HT1080 (cell line): ENCODE data around the gene KLHL40. TPM values are rescaled to one million over a fixed set of nuclear protein-coding genes. Genes with fewer than 3 reads are reported as not detected.
A peak's percentile ranks its signal among the peaks of the same experiment; 100 is the strongest.

Experiments
- DNase-seq: peaks from one replicate; pipeline ENCODE4 v3.0.0-alpha.2; 2015; ENCODE audit warnings: low read depth
- total RNA-seq: library from RNA; depleted of rRNA; stranded (reverse); fragments of >200 nt; shearing (Covaris generic); gene quantifications from 2 replicates; pipeline ENCODE4 v1.2.3, GENCODE V29; 2014

The KLHL40 gene
- total RNA-seq, 1 experiment from 2014 or later, result not detected

DNA sequence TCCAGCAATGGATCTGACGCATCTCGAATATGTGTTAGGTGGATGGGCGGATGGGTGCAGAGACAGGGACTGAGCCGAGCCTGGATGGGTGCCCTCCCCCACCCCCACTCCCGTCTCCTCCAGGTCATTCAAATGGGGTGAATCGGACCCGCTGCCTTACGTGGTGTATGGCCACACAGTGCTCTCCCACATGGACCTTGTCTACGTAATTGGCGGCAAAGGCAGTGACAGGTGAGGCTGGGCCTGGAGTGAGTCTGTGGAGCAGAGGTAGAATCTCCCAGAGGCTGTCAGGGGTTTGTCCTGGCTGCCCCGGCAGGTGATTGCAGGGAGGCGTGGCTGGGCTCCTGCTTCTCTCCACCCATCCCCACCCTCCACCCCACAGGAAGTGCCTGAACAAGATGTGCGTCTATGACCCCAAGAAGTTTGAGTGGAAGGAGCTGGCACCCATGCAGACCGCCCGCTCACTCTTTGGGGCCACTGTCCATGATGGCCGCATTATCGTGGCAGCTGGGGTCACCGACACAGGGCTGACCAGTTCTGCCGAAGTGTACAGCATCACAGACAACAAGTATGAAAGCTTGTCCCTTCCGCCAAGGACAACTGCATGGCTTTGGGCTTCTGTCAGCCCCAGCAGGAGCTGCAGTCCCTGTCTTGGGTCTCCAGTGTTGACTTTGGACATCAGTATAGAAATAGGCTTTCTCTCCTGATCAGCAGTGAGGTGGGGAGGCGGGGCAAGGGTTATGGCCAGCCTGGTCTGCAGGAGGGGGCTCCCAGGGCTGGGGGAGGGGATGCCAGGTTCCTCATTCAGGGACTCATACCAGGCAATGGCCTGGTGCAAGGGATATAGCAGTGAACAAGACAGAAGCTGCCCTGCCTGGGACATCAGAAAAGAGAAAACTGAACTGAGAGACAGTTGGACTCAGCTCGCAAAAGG lies 3.4 kb downstream of the KLHL40 start:
- no peak for DNase-seq

DNA sequence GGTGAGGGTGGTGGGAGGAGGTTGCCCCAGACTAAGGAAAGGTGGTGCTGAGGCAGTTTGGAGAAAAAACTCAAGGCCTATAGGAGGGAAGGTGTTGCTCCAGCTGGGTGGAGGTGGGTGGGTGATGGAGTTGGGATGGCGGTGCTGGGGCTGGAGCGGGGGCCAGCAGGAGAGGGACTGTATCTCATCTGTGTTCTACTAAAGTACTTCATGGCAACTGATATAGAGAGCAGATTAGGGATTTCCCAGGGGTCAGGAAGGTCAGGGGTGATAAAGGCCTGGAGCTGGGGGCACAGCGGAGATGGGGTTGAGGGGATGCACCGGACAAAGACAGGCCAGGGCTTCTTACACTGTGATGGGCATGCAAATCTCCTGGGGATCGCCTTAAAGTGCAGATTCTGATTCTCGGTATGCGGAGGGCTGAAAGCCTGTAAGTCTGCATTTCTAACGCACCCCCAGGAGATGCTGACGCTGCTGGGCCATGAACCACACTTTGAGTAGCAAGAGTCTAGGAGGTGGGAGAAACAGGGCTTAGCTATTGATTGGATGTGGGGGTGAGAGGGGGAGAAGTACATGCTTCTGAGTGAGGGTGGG lies 4.2 kb downstream of the KLHL40 start:
- no peak for DNase-seq

DNA sequence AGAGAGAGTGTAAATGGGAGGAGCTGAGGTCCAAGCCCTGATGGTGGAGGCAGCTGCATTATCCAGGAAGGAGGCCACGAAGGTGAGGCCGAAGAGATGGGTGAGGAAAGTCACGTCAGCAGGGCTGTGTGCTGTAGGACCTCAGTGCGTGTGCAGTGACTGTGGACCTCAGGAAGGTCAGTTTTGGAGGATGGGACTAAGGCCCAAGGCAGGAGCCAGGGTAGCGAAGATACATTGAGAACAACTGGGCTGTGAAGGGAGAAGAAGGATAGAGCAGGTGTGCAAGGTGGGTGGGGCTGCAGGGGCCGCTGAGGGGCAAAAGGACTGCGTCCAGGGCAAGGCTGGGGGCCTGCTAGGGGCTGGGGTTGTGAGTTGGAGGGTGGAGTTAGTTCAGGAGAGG lies 4.9 kb downstream of the KLHL40 start:
- no peak for DNase-seq

DNA sequence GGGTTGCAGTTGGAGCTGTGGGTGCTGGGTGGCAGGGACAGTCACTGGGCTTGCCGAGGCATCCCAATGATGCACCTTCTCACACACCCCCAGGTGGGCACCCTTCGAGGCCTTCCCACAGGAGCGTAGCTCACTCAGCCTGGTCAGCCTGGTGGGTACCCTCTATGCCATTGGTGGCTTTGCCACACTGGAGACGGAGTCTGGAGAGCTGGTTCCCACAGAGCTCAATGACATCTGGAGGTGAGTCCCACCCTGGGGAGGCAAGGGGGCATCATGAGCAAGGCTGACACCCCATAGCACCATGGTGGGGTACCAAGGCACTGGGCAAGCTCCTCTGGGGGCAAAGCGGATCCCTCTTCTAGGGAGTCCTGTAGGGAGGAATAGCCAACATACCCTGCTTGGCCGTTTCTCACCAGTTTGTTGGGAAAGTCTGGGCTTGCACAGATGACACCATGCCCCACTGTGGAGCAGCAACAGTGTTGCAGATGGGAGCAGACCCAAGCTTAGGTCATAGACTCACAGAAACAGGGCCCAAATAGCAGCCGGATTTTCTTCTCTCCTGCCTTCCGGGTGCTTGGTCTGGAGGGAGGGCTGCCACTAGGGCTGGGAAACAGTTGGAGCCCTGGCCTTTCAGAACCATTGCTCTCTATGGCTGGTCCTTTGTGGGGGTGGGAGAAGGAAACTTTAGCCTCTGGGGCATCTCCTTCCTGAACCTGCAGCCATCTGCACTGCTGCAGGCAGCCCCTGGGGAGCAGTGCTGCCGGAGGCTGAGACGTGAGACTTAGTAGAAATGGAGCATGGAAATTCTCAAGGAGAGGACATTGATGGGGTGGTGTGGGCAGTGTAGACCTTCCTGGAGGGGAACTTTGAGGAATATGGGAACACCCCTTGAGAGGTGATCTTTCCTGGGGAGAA lies 5.7 kb downstream of the KLHL40 start:
- no peak for DNase-seq

DNA sequence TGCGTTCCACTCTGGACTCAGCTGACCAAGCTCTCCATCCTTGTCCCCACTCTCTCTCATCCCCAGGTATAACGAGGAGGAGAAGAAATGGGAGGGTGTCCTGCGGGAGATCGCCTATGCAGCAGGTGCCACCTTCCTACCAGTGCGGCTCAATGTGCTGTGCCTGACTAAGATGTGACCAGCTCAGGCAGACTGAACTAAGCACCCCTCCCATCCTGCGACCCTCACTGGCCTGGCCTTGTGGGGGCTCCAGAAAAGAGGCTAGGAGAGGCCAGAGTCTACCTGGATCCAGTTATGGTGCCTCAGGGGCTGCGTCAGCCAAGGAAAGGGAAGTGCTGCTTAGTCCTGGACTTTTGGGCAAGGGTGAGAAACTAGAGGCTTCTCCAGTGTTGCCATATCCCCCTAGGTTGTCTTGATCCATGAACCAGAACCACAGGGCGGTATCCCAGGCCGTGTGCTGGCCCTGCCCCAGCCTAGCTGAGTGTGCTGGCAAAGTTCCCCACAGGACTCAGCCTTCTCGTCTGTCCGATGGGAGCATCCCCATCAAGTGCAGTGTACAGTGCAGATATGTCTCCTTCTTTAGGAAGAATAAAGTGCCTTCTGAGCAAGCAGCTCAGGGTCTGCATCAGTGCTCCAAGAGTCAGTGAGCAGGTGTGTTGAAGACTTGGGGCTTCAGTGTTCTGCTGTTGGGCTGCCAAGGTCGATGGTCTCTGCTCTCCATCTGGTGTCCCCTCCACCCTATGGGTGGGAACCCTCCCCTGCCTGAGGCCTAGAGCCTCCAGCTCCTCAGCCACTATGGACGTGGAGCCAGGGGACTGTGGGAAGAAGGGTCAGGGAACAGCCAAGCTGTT lies 6.7 kb downstream of the KLHL40 start:
- DNase-seq, result no peak

DNA sequence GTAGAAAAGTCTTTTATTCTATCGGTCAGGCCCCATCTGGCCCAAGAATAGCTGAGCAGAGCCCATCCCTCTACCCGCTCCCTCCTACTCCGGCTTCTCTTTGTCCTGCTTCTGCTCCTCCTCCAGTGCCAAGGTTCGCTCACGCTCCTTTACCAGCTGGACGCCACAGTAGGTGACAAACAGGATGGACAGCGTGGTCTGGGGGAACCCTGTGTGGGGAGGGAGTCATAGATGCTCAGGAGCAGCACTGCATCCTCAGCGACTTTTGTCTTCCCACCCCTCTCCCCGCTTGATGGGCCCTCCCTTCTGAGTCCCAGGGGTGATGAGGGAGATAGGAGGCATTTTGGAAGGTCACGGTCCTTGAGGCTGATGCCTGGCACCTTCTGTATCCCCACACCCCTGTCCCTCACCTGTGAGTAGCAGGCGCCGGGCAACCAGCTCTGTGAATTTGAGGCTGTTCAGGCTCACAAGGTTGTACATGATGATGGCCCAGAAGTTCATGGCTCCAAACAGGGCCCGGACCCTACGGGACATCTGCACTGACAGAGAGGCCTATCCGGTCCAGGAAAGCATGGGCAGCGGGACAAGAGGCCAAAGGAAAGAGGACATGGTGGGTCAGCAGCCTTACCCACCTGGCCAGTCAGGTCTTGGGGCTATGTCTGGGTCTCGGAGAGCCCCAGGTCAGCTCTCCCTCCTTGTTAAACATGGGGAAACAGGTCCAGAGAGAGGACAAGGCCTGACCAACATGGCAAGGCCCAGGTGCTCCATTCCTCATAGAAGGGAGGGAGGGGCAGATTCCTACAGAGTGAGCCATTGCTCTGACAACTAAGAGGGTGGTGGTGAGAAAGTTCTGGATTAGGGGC lies 7.6 kb downstream of the KLHL40 start:
- DNase-seq, result no peak

DNA sequence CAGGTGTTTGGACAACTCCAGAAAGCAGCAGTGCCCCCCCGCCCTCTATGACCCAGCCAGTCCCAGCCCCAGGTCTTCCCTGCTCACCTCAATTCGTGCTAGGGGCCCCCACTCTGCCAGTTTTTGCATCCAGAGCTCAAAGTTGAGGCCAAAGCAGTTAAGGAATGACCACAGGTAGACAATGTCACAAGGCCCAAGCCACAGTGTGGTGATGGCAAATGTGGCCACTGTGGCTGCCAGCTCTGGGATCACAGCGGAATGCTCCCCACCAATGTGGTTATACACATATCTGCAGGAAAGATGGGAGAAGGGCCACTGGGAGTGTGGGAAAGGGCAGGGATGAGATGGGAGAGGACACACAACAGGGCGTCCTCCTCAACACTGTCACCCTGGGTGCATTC lies 8.2 kb downstream of the KLHL40 start:
- DNase-seq, result no peak

DNA sequence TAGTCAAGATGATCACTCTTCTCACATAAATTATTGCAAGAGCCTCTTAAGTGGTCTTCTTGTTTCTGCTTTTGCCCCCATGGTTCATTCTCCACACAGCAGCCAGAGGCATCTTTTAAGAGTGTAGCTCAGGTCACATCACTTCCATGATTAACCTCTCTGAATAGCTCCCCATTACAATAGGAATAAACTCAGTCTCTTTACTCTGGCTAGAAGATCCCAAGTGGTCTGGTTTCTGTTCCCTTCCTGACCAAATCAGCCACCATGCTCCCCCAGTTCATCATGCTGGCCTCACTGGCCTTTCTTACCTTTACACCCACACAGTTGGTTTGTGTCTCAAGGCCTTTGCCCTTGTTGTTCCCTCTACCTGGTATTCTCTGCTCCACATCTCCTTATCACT lies 9.0 kb downstream of the KLHL40 start:
- no peak for DNase-seq

DNA sequence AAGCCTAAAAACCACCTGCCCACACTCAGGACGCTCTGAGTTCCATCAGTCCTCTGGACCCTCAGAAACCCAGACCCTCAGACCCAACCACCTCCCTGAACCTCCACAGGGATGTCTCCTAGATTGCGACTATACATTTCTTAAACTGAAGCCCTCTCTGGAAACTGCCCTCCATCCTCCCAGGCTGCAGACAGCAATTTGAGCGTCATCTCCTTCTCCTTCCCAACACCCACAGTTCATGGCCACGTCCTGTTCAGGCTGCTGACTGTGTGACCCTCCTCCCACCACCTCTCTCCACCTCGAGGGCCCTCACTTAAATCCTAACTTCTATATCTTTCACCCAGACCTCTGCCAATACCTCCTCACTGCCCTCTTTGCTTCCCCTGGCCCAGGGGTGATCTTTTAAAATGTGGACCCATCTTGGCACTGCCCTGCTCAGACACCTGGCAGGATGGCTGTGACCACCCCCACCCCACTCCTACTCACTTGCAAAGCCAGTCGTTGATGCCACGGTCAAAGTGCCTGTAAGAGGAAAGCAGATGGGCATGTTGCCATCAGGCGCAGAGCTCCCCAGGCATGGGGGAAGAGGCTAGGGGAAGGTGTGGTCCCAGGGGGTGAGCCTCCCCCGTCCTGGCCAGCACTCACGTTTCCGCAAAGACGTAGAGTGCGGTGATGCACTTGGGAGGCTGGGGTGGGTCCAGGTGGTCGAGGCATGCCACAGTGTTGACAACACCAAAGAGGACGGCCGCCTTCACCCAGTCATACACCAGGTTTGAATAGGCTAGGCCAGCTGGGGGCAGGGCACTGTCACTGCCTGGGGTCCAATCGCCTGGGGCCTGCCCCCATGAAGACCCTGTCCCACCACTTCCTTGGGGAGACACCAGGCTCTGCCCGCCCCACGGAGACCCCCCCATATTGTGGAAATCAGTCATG lies 11.3 kb downstream of the KLHL40 start:
- no peak for DNase-seq

DNA sequence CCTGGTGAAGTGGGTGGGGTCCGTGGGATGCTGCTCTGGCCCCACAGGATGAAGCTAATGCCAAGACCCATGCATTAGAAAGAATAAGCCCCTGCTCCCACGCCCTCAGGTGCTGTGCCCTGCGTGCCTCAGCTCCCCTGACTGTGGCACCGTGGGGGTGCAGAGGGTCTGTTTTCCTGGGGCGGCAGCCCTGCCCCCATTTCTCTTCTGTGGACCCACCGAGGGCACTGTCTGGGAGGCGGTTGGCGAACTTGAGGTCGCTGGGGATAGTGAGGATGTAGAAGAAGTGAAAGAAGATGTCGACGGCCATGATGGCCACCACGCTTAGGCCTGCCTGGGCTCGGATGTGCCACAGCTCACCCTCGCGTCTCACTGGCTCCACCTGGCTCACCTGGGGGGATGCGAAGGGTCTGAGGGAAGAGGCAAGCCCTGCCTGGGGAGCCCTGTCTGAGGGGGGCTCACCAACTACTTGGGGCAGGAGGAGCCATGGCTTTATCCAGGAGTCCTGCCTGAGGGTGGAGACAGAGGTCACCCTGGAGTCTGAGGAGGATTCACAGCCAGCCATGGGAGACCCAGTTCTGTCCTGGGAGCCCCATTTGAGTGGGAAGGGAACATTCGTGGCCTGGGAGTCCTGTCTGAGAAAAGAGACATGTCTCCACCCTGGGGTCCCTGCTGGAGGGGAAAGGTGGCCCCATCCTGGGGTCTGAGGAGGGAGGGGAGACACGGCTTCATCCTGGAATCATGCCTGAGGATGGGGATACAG lies 12.1 kb downstream of the KLHL40 start:
- DNase-seq, result no peak

DNA sequence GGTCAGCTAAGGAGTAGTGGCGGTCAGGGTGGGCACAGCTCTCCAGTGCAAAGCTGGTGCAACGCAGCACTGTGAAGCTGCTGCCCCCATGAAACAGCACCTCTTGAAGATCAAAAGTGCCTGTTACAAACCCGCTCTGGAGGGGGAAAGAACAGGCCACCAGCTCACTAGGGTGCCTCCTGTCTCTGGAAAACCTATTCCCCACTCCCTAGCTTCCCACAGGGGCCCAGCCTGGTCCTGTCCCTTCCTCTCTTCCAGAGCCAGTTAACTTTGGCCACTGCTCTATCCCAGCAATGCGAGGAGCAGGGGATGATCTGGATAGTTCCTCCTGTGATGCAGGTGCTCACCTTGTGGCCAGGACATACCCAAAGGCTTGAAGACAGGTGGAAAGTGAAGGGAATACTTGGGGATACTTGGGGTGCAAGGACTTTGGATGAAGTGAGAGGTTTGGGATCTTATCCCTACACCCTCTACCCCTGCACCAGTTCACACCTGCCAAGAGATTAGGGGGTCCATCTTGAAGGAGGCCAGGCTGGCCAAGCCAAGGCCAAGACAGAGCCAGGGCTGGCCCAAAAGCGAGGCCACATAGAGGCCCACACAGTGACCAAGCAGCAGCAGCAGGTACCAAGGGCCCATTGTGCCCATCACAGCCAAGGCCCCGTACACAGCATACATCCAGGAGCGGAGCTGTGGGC lies 13.0 kb downstream of the KLHL40 start:
- DNase-seq, result no peak

DNA sequence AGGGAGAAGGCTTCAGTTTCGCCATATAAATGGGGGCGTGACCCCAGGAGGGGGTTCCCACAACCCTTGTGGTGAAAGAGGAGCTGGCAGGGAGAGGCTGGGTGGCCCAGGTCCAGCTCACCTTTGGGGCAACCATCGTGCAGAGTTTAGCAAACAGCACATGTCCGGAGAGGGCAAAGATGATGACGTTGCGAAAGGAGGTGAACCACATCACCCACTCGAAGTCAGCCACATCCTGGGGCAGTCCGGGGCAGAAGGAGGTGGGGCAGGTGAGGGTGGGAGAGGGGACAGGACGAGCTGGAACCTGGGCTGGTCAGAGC lies 13.5 kb downstream of the KLHL40 start:
- no peak for DNase-seq

DNA sequence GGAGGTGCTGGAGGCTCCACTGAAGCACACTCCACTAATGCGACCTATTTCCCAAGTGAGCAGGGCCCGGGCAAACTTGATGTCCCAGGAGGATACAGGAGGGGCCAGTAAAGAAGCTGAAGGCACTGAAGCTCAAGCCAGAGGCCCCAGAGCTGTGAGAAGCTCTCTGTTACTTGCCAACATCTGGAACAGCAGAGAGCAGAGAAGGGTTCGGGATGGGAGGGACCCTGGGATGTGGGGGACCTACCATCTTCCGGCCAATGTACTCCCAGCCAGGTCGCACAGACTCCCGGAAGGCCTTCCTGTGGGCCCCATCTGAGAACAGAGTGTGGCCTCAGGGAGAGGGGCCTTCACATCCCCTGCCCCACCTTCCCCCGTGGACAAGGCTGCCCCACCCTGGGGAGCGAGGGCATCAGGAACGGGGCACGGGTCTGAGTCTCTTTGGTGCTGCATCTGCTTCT lies 14.2 kb downstream of the KLHL40 start:
- DNase-seq, result no peak

DNA sequence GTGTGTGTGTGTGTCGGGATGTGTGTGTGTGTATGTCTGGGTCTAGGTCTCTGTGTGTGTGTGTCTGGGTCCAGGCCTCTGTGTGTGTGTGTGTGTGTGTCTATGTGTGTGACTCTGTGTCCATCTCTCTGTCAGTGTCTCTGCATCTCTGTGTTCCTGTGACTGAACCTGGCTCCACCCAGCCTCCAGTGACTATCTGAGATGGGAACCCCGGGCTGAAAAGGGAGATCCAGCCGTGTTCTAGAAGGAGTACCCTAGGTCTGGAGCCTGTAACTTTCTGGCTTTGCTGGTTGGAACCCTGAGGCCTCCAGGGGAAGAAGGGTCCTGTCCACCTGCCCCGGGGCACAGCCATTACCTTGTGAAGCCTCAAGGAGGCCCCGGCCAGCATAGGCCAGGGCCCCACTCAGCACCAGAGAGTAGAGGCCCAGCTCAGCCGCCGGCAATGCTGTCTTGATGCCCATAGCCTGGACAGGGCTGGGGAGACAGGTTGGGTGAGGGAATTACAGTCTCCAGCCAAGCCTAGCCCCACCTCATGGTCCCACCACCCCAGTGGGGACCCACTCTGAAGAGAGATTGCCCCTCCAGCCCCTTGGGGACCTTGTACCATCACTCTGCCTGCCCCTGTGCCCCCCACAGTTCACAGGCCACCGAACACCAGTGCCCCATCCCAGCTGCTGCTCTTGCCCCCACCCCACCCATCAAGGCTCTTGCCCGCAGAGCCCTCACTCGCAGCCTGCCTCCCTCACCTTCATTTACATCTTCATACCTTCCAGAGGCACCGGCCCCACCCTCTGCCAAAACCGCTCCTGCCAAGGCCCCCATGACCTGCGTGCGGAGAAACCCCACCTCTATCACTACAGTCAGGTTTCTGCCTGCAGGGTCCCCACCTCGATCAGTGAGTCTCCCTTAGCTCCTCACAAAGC lies 15.3 kb downstream of the KLHL40 start:
- no peak for DNase-seq

DNA sequence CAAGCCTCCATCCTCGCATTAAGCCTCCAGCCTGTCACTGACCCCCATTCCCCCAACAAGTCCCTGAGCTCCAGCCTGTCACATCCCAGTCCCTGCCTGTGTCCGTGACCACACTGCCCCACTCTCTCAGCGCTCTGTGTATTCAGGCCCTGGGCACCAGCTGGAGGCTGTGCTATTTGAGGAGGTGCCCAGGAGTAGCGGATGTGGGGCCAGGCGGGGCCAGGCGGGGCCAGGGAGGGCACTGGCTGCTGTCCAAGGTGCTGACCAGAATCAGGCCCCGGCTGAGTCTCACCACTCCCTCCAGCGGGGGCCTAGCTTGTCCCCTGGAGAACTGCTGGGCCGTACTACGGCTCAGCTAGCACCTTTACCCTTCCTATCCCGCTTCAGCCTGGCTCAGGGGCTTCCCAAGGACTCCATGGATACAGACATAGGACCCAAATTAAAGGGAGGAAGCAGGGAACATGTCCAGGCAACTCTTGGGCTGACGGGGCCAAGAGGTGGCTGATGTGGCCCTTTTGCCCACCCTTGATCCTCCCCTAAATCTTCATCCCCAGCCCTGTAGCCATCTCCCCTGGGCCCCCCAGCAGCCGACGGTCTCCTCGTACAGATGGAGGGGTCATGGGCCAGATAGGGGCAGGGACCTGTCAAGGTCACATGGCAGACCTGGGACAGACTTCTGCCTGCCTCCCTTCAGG lies 16.2 kb downstream of the KLHL40 start:
- DNase-seq, result peak; percentile 56
